GM23338 (cell line): ENCODE measurements around the gene R3HDM1. TPM values are rescaled to one million over a fixed set of nuclear protein-coding genes. Genes with fewer than 3 reads are reported as not detected.

Source experiments
- ATAC-seq: fragments of 200-7000 bp; cut with Tn5 transposase; 3 replicates; pipeline ENCODE4 v1.9.1; 2020
- DNase-seq: peaks from one replicate; pipeline ENCODE4 v3.0.0-alpha.2; 2015; ENCODE audit warnings: low spot score
- H2AFZ ChIP-seq: fragments of 200-600 bp; sonication (generic); 2 replicates; pipeline ENCODE4 v1.8.0; 2016; ENCODE audit warnings: antibody characterized with exemption, mild to moderate bottlenecking, moderate library complexity
- H3F3A ChIP-seq: fragments of 200-600 bp; sonication (generic); replicated peaks from 2 replicates; pipeline ENCODE4 v1.8.0; 2017; ENCODE audit warnings: antibody characterized with exemption, mixed run types, low read depth
- H3K27ac ChIP-seq: fragments of 200-600 bp; sonication (generic); 2 replicates; pipeline ENCODE4 v1.6.1; 2016; ENCODE audit warnings: low read depth
- H3K27me3 ChIP-seq: fragments of 200-600 bp; sonication (generic); 2 replicates; pipeline ENCODE4 v1.8.0; 2016; ENCODE audit warnings: mild to moderate bottlenecking, mixed run types, moderate library complexity; ENCODE audit not compliant: insufficient read depth
- H3K36me3 ChIP-seq: fragments of 200-600 bp; sonication (generic); 2 replicates; pipeline ENCODE4 v1.8.0; 2016; ENCODE audit warnings: mild to moderate bottlenecking; ENCODE audit not compliant: insufficient read depth
- H3K4me1 ChIP-seq: fragments of 200-600 bp; sonication (generic); 2 replicates; pipeline ENCODE4 v1.8.0; 2016; ENCODE audit warnings: mild to moderate bottlenecking, moderate library complexity; ENCODE audit not compliant: insufficient read depth
- H3K4me2 ChIP-seq: fragments of 200-600 bp; sonication (generic); 2 replicates; pipeline ENCODE4 v1.7.1; 2017; ENCODE audit warnings: mixed run types
- H3K4me3 ChIP-seq: fragments of 200-600 bp; sonication (generic); 2 replicates; pipeline ENCODE4 v1.6.1; 2016; ENCODE audit warnings: mixed run types
- H3K79me2 ChIP-seq: fragments of 200-600 bp; sonication (generic); replicated peaks from 2 replicates; pipeline ENCODE4 v1.8.0; 2017; ENCODE audit warnings: mild to moderate bottlenecking; ENCODE audit not compliant: insufficient read depth
- H3K9me2 ChIP-seq: fragments of 200-600 bp; sonication (generic); 2 replicates; pipeline ENCODE4 v1.8.0; 2017; ENCODE audit not compliant: insufficient read depth
- H4K20me1 ChIP-seq: fragments of 200-600 bp; sonication (generic); replicated peaks from 2 replicates; pipeline ENCODE4 v1.8.0; 2017; ENCODE audit warnings: mild to moderate bottlenecking; ENCODE audit not compliant: insufficient read depth
- H3K27ac Mint-ChIP-seq: 2 replicates; pipeline ENCODE4 v1.8.0; 2020; ENCODE audit warnings: inconsistent platforms, mild to moderate bottlenecking, moderate library complexity, mixed read lengths
- H3K27me3 Mint-ChIP-seq: 3 replicates; pipeline ENCODE4 v1.8.0; 2022; ENCODE audit warnings: low read depth, mild to moderate bottlenecking, moderate library complexity, mixed read lengths, inconsistent platforms; ENCODE audit not compliant: insufficient read depth, poor library complexity
- H3K36me3 Mint-ChIP-seq: 3 replicates; pipeline ENCODE4 v1.8.0; 2021; ENCODE audit warnings: low read depth, mild to moderate bottlenecking, inconsistent platforms, moderate library complexity, mixed read lengths
- H3K4me1 Mint-ChIP-seq: 3 replicates; pipeline ENCODE4 v1.8.0; 2020; ENCODE audit warnings: mild to moderate bottlenecking, inconsistent platforms, mixed read lengths
- H3K4me3 Mint-ChIP-seq: 3 replicates; pipeline ENCODE4 v1.8.0; 2021; ENCODE audit warnings: moderate library complexity, mild to moderate bottlenecking, inconsistent platforms, mixed read lengths
- H3K9me3 Mint-ChIP-seq: 3 replicates; pipeline ENCODE4 v1.8.0; 2020; ENCODE audit warnings: moderate library complexity, mild to moderate bottlenecking, inconsistent platforms, mixed read lengths
- NANOG ChIP-seq: IDR thresholded peaks from 2 replicates; pipeline ENCODE4 v1.6.1; 2016; ENCODE audit warnings: antibody characterized with exemption, borderline replicate concordance
- POLR2AphosphoS5 ChIP-seq: IDR thresholded peaks from 2 replicates; pipeline ENCODE4 v1.6.1; 2016; ENCODE audit warnings: antibody characterized with exemption, low read depth
- REST ChIP-seq: IDR thresholded peaks from one replicate; pipeline ENCODE4 v1.6.1; 2018; ENCODE audit warnings: antibody characterized with exemption; ENCODE audit not compliant: unreplicated experiment
- STAT1 ChIP-seq: IDR thresholded peaks from one replicate; pipeline ENCODE4 v1.6.1; 2016; ENCODE audit warnings: antibody characterized with exemption; ENCODE audit not compliant: unreplicated experiment
- ZNF114 ChIP-seq: fragments of 250-450 bp; sonication (Bioruptor Pico); IDR thresholded peaks from 2 replicates; pipeline ENCODE4 v1.5.0; 2020; ENCODE audit warnings: mild to moderate bottlenecking, moderate library complexity
- ZNF462 ChIP-seq: fragments of 250-450 bp; sonication (Bioruptor Pico); IDR thresholded peaks from 2 replicates; pipeline ENCODE4 v1.5.0; 2020; ENCODE audit warnings: mild to moderate bottlenecking, moderate library complexity
- polyA plus RNA-seq: library from polyadenylated mRNA; unstranded; fragments of >200 nt; fragmentation: Nextera tagmentation; extraction: Ambion mirVana; gene quantifications from 2 replicates; pipeline ENCODE4 v1.2.1, GENCODE V29; 2016
- total RNA-seq: library from RNA; depleted of rRNA; stranded (reverse); fragments of >200 nt; shearing (Covaris generic); gene quantifications from 2 replicates; pipeline ENCODE4 v1.2.3, GENCODE V29; 2014
- TF ChIP-seq, protein P1 (sequence below): IDR thresholded peaks from 2 replicates; pipeline ENCODE4 v1.6.1; 2016; ENCODE audit warnings: antibody characterized with exemption
- TF ChIP-seq, protein P2 (sequence below), 2 experiments: fragments of 200-600 bp in 1 of 2; sonication (generic) in 1 of 2; conservative IDR thresholded peaks; 2 replicates each; pipeline versions ENCODE4 v1.5.1 to v1.6.1; 2016 to 2017; ENCODE audit warnings: antibody characterized with exemption in 2 of 2, low read depth in 2 of 2, mild to moderate bottlenecking in 2 of 2, moderate library complexity in 1 of 2

Gene R3HDM1
- total and polyA plus RNA-seq, 2 experiments from 2014 or later: 63.1 to 88.8 TPM

DNA sequence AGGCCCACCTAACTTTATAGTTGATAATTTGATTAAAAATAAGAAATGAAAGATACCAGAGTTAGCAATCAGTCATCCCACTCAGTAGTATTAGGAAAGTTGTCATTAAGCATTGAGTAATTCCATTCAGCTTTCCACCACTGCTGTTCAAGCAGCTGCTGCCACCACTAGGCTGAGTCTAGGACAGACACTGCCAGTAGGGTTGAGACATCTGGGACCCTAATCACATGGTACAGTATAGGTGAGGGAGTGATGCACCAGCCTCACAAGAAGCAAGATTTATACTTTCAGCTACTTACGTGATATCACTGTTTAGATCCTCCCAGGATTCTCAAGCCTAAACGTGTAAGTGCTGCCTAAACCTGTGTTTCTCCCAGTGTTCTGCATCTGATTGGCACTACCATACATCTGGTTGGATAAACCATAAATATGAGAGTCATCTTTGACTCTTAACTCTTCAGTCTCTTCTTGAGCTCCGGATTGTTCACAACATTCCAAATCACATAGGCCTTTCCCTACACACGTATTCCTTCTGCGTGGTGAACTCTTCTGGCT lies 213.6 kb downstream of the R3HDM1 start (continued):
- no peak for TF ChIP-seq REST

DNA sequence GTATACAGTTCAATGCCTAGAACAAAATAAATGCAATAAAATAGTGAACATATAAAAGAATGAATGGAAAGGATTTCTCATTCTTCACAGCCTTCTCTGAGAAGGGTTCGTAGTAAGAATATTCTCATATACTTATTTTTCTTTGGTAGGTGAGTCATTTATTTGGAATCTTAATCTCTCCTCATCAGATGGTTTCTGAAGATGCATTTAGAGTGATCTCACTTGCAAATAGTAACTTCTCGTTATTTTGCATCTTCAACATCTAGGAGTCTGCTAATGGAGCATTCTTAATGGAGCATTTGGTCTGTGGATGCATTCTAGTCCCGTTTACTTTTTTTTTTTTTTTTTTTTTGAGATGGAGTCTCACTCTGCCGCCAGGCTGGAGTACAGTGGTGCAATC lies 214.3 kb downstream of the R3HDM1 start:
- Histone ChIP-seq H3K4me1 (peaks cover 12% of the 10 kb centered on the region), H3K36me3 (peaks cover 31% of the 10 kb centered on the region), H3K27ac (no peak overlapping the region), H3K79me2 (peaks cover 65% of the 10 kb centered on the region), H3K27me3 (no peaks in the 10 kb centered on the region), H3K4me3 (no peak overlapping the region), H2AFZ (no peak overlapping the region), H3K9me2 (no peaks in the 10 kb centered on the region), H3K4me2 (no peak overlapping the region), H4K20me1 (peaks cover 26% of the 10 kb centered on the region), H3F3A (peaks cover 3% of the 10 kb centered on the region; the same call in 1 of the 2 replicates)
- Mint-ChIP-seq H3K4me3 (no peak overlapping the region), H3K27me3 (peaks cover 2% of the 10 kb centered on the region), H3K4me1 (peaks cover 14% of the 10 kb centered on the region), H3K9me3 (no peaks in the 10 kb centered on the region; the same call in 2 of the 3 replicates), H3K36me3 (peaks cover 37% of the 10 kb centered on the region), H3K27ac (no peak overlapping the region)
- ATAC-seq (no peak), DNase-seq (no peak)
- TF ChIP-seq, protein P1, sequence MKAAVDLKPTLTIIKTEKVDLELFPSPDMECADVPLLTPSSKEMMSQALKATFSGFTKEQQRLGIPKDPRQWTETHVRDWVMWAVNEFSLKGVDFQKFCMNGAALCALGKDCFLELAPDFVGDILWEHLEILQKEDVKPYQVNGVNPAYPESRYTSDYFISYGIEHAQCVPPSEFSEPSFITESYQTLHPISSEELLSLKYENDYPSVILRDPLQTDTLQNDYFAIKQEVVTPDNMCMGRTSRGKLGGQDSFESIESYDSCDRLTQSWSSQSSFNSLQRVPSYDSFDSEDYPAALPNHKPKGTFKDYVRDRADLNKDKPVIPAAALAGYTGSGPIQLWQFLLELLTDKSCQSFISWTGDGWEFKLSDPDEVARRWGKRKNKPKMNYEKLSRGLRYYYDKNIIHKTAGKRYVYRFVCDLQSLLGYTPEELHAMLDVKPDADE: no peak
- TF ChIP-seq ZNF114 (CRISPR knock-in tag): no peak
- TF ChIP-seq STAT1: no peak
- TF ChIP-seq, protein P2, sequence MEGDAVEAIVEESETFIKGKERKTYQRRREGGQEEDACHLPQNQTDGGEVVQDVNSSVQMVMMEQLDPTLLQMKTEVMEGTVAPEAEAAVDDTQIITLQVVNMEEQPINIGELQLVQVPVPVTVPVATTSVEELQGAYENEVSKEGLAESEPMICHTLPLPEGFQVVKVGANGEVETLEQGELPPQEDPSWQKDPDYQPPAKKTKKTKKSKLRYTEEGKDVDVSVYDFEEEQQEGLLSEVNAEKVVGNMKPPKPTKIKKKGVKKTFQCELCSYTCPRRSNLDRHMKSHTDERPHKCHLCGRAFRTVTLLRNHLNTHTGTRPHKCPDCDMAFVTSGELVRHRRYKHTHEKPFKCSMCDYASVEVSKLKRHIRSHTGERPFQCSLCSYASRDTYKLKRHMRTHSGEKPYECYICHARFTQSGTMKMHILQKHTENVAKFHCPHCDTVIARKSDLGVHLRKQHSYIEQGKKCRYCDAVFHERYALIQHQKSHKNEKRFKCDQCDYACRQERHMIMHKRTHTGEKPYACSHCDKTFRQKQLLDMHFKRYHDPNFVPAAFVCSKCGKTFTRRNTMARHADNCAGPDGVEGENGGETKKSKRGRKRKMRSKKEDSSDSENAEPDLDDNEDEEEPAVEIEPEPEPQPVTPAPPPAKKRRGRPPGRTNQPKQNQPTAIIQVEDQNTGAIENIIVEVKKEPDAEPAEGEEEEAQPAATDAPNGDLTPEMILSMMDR (conservative IDR thresholded peaks at IDR 0.05; ENCODE audit: low read depth in 2 of 2): no peak
- TF ChIP-seq REST: no peak
- TF ChIP-seq NANOG: no peak
- TF ChIP-seq ZNF462 (CRISPR knock-in tag): no peak
- no peak for TF ChIP-seq POLR2AphosphoS5
